NCI-H446 (cell line): ENCODE measurements around the gene KRTAP19-2.
"Not testable (repeated sequence)": the region's sequence is repeated elsewhere in the genome, so short reads cannot be mapped to it uniquely, and the experiment has no call there.

Experiments used
- DNase-seq, 2 experiments: peaks; one replicate each; lab custom pipeline; 2025; lab: John Stamatoyannopoulos, UW

KRTAP19-2 gene, protein sequence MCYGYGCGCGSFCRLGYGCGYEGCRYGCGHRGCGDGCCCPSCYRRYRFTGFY

GRCh38 chr21:30487336-30487735 lies at the start of gene KRTAP19-2:
Gene KRTAP19-2, minus strand, starts transcription at chr21:30487436. Its CDS starts 88 bp downstream, at chr21:30487348.
- DNase-seq: no peak

- DNase-seq: no peak
Measured at GRCh38 chr21:30518876-30519275, 31.6 kb upstream of the KRTAP19-2 start.

- DNase-seq: no peak
Measured at GRCh38 chr21:30515681-30516080, 28.4 kb upstream of the KRTAP19-2 start.

GRCh38 chr21:30505621-30506205 lies 18.5 kb upstream of the KRTAP19-2 start:
- not testable (repeated sequence) for DNase-seq

DNA sequence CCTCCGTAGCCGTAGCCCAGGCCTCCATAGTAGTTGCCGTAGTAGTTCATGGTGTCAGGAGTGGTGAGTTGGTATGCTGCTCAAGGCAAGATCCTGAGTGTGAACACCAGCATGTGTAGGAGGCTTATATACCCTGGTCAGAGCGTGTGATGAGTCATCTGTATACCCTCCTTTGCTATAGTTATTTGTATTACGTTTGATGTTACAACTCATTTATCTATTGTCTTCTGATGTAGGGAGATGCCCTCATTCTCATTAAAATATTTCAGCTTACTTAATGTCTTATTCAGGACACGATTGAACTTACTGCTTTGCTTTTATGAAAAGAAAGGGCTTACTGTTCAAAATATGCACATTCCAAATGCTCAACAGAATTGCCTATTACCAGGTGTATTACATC lies 14.8 kb upstream of the KRTAP19-2 start, which contains the start of gene KRTAP19-5:
TSS of gene KRTAP19-5 (minus strand) at position 101 of the 400 bp plus-strand sequence. CDS start at position 50, 51 bp downstream.
- DNase-seq: no peak

DNA sequence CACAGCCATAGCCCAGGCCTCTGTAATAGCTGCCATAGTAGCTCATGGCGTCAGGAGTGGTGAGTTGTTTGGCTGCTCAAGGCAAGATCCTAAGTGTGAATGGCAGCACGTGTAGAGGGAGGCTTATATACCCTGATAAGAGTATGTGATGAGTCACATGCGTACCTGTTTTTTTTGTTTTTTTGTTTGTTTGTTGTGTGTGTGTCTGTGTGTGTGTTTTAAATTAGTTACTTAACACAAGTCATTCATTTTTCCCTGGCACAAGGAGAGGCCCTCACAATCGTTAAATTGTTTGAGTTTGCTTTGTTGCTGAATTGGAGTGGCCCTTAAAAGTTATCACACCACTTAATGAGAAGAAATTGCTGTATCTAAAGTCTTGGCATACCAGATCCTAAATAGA lies 9.8 kb upstream of the KRTAP19-2 start, which contains the start of gene KRTAP19-4:
TSS of gene KRTAP19-4 (minus strand) at position 101 of the 400 bp plus-strand sequence. CDS start at position 46, 55 bp downstream.
- no peak for DNase-seq

DNA sequence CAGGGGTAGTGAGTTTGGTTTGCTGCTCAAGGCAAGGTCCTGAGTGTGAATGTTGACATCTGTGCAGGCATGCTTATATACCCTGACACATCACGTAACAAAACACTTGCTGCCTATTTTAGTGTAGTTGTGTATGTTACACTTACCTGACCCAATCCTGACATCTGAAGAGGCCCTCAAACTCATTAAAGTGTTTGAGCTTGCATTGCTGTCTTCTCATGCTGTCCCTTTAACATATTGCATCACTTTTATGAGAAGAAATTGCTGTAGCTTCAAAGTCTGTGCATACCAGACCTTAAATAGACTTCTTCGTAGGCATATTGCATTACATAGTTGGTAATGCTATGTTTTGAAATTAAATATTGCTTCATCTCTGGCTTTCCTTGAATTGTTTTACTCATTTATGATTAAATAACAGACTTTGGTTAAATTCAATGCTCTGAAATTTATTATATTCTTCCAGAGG lies 4.8 kb upstream of the KRTAP19-2 start, which contains the start of gene KRTAP19-3:
TSS of gene KRTAP19-3 (minus strand) at position 51 of the 466 bp plus-strand sequence. CDS start 56 bp downstream, outside the sequence.
- DNase-seq: no peak

GRCh38 chr21:30486180-30486579 lies 1.1 kb downstream of the KRTAP19-2 start:
- no peak for DNase-seq

DNA sequence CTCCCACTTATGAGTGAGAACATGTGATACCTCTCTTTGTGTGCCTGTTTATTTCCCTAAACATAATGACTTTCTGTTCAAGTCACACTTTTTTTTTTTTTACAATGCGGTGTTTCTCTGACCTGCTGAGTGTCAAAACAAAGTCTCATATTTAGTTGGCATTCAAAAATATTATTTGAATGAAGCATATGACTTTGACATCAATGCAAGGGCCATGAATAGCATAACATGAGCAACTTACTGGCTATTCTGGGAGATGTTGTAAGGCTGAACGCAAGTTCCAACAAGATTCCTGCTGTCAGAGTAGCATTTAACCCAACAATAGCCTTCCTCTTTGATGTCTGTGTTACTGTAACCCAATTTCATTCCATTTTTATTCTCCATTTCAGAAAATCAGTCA lies 5.1 kb downstream of the KRTAP19-2 start:
- DNase-seq: no peak

GRCh38 chr21:30480145-30480544 lies 7.1 kb downstream of the KRTAP19-2 start, which contains the start of gene KRTAP19-1:
Gene KRTAP19-1, minus strand, starts transcription at chr21:30480367. Its CDS starts 50 bp downstream, at chr21:30480317.
- no peak for DNase-seq

DNA sequence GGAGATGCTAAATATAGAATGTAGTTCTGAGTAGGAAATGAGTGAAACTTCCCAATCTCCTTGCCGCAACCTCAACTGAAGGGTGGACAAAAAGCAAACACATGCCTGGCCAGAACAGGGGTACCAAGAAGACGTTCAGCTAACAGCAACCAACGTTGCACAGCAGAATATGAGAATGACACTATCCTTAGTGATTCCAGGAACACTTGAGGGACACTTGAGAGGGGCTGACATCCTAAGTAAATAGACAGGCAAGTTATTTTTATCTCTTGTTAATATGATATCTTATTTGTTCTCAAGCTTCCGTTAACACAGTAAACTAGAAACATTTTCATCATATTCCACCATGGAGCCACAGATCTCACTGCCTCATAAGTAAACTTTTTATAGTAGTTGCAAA lies 8.0 kb downstream of the KRTAP19-2 start:
- no peak for DNase-seq

DNA sequence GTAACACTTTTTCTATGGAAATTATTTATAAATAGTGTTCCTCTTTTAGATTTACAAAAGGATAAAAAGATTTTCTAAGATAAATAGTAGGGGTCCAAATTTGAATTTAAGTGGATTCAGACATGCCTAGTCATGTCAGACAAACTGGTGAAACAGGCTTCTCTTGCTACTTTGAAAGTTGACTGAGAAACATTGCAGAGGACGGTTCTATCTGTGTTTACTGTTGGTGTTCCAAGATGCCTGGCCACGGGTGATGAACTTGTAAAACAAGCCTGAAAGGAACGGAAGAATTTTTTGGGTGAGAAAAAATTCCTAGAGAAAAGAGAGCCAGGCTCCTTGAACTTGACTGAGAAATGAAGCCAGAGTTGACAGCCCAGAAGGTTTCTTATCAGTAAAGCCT lies 9.2 kb downstream of the KRTAP19-2 start:
- DNase-seq: no peak

DNA sequence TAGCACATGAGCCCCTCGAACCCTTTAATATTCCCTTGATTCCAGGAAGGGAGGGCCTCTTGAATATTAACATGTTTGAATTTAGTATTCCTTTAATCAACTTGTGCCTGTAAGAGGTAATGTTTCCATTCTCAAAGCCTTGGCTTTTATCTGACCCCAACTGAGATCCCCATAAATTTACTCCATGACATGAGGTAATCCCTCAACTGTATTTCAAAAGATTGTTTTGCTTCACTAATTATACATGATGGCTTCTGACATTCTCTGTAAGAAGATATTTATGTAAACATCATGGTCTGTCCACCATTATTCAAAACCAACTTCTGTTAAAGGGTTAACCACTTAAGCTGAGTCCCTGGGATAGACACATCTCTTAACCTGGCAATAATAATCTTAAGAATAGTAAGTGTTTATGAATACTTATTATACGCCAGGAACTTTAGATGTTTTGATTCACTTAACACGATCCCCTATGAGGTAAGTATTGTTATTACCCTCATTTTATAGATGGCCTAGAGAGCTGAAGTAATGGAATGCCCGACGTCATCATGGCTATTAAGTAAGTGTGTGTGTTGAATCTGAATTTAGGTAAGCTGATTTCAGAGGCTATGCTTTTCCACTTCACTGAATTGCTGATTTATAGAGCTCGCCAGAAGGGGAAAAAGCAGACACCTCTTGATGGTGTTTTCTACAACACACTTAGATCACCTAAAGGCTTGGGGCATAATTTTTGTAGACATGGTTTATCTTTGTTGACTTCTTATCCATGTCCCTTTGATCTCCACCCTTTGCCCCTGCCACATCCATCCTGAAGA lies 18.1 kb downstream of the KRTAP19-2 start:
- DNase-seq: no peak

DNA sequence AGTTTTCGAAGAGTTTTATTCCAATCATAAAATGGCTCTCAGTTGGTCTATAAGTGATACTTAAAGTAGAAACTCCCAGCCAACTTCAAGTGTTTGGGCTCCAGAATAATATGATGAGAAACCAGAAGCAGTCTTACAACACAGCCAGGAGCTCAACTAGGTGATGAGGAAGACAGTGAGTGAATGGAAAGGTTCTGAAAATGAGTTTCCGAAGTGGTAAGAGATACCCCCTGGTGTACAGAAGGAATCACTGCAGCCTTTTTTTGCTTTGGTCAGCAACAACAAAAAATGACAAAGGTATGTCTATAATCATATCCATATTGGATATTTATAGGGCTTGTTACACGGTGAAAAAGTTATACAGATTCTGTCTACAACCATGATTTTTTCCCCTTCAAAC lies 23.5 kb downstream of the KRTAP19-2 start:
- peak in 1 of 2 experiments; percentile 44 for DNase-seq

- DNase-seq: no peak
Measured at GRCh38 chr21:30448514-30448913, 38.7 kb downstream of the KRTAP19-2 start.

DNA sequence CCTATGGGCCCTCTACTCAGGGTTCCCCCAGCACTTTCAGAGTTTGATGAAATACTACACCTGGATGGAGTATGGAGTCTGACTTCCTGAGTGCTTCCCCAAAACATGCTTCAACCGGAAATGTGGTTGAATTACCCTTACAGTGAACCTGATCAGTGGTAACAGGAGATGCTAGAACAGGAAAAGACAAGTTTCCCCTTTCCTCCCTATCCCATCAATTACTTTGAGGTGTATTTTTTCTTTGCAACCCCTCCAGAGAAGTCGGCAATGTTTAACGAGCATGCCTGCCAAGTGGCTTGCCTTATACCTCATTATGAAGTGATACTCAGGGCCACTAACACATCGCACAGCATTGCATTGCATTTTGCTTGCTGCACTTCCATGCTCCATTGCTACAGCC lies 40.2 kb downstream of the KRTAP19-2 start:
- DNase-seq: no peak

- peak in 1 of 2 experiments; percentile 7 for DNase-seq
Measured at GRCh38 chr21:30444204-30444603, 43.0 kb downstream of the KRTAP19-2 start.

DNA sequence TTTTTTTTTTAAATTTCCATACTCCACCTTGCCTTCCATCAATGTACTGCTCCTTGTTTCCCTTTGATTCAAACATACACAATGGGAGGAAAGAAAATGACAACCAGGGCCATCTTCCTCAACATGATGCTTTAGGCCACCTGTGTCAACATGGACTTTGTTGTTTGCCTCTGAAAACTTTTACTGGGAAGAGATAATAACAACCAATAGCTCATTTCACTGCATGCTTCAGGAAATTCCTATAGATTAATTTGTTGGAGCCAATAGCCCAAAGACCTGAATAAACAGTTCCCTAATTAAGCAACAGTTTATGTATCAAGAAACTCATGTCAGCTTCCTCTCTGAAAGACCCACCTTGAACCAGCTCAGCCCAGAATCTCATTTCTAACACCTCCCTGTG lies 44.0 kb downstream of the KRTAP19-2 start:
- no peak for DNase-seq

DNA sequence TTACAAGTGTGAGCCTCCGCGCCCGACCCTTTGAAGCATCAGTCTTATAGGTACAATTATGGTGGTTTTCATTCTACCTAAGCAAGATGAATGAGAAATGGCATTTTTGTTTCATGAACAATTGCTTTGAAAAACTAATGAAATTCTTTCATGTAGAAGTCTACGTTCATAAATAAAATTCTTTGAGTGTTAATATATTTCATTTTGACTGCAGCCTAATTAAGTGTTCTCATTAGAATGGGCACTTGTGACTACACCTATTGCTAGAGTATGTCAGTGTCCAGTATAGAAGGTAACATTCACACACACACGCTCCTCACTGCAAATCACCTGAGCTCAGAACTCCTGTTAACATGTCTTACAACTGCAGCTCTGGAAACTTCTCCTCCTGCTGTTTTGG lies 47.3 kb downstream of the KRTAP19-2 start, which contains the start of gene KRTAP15-1:
TSS of gene KRTAP15-1 (plus strand) at position 301 of the 400 bp plus-strand sequence. CDS start at position 354, 53 bp downstream.
- no peak for DNase-seq
